ENCODE measurements around the gene PLA2G4D.
"Not testable (repeated sequence)": the region's sequence is repeated elsewhere in the genome, so short reads cannot be mapped to it uniquely, and the experiment has no call there.

Gene PLA2G4D

GRCh38 chr15:42128476-42128875 is 34.1 kb upstream of the PLA2G4D start:
- no peak for DNase-seq (ENCODE audit: low read depth)

- DNase-seq (ENCODE audit: low read depth): no peak
Observed at GRCh38 chr15:42123546-42123945, 29.2 kb upstream of the PLA2G4D start.

GRCh38 chr15:42121682-42122081 is 27.3 kb upstream of the PLA2G4D start:
- no peak for DNase-seq (ENCODE audit: low read depth)

GRCh38 chr15:42121021-42121420 is 26.7 kb upstream of the PLA2G4D start:
- no peak for DNase-seq (ENCODE audit: low read depth)

- DNase-seq (ENCODE audit: low read depth): no peak
Observed at GRCh38 chr15:42120285-42120684, 25.9 kb upstream of the PLA2G4D start.

GRCh38 chr15:42119446-42119760 is 25.0 kb upstream of the PLA2G4D start:
- DNase-seq (ENCODE audit: low read depth): no peak

GRCh38 chr15:42118650-42119445 is 24.5 kb upstream of the PLA2G4D start:
- DNase-seq (ENCODE audit: low read depth): no peak

- no peak for DNase-seq (ENCODE audit: low read depth)
Observed at GRCh38 chr15:42111924-42112323, 17.6 kb upstream of the PLA2G4D start.

- DNase-seq (ENCODE audit: low read depth): no peak
Observed at GRCh38 chr15:42110367-42110766, 16.0 kb upstream of the PLA2G4D start.

GRCh38 chr15:42108806-42109205 is 14.4 kb upstream of the PLA2G4D start:
- DNase-seq (ENCODE audit: low read depth): no peak

- no peak for DNase-seq (ENCODE audit: low read depth)
Observed at GRCh38 chr15:42108189-42108588, 13.8 kb upstream of the PLA2G4D start.

- no peak for DNase-seq (ENCODE audit: low read depth)
Observed at GRCh38 chr15:42107473-42107872, 13.1 kb upstream of the PLA2G4D start.

- no peak for DNase-seq (ENCODE audit: low read depth)
Observed at GRCh38 chr15:42106288-42106687, 11.9 kb upstream of the PLA2G4D start.

GRCh38 chr15:42104095-42104891 is 9.9 kb upstream of the PLA2G4D start:
- no peak for DNase-seq (ENCODE audit: low read depth)

GRCh38 chr15:42102646-42103235 is 8.4 kb upstream of the PLA2G4D start:
- peak; percentile 9 for DNase-seq (ENCODE audit: low read depth)

- DNase-seq (ENCODE audit: low read depth): no peak
Observed at GRCh38 chr15:42101861-42102260, 7.5 kb upstream of the PLA2G4D start.

GRCh38 chr15:42100021-42100800 is 5.8 kb upstream of the PLA2G4D start:
- no peak for DNase-seq (ENCODE audit: low read depth)

- DNase-seq (ENCODE audit: low read depth): no peak
Observed at GRCh38 chr15:42097018-42097417, 2.7 kb upstream of the PLA2G4D start.

GRCh38 chr15:42093966-42094365 is 396 bp downstream of the PLA2G4D start:
- no peak for DNase-seq (ENCODE audit: low read depth)

GRCh38 chr15:42092398-42093318 is 1.7 kb downstream of the PLA2G4D start:
- DNase-seq (ENCODE audit: low read depth): no peak

- DNase-seq (ENCODE audit: low read depth): not testable (repeated sequence)
Observed at GRCh38 chr15:42091753-42092397, 2.5 kb downstream of the PLA2G4D start.
